SK-MEL-5 (cell line): ENCODE data around the gene CCR5AS.
"Not testable (repeated sequence)": the region's sequence is repeated elsewhere in the genome, so short reads cannot be mapped to it uniquely, and the experiment has no call there.

Source experiments
- DNase-seq: peaks from one replicate; pipeline ENCODE4 v3.0.0-alpha.2; 2016; ENCODE audit warnings: low read depth, low spot score
- in situ Hi-C: cut with HindIII; loops from 2 replicates; pipeline ENCODE4 v1.10.0; 2016; ENCODE audit warnings: low sequenced_read_pairs, high pct_unique_total_duplicates, low pct_unique_long_range_greater_than_20kb

The CCR5AS gene

GRCh38 chr3:46351646-46352045 lies 55.2 kb downstream of the CCR5AS start:
- in situ Hi-C loops: no loop called here
- no peak for DNase-seq

- in situ Hi-C loops: no loop called here
- no peak for DNase-seq
These were observed 56.7 kb downstream of the CCR5AS start for GRCh38 chr3:46350262-46350565.

- no peak for DNase-seq
- in situ Hi-C loops: no loop called here
These were observed 57.2 kb downstream of the CCR5AS start for GRCh38 chr3:46349484-46350261.

- no peak for DNase-seq
- in situ Hi-C loops: no loop called here
These were observed 57.9 kb downstream of the CCR5AS start for GRCh38 chr3:46348823-46349482.

- in situ Hi-C loops: no loop called here
These were observed 62.4 kb downstream of the CCR5AS start for GRCh38 chr3:46344476-46344875.

GRCh38 chr3:46338840-46339239 lies 68.0 kb downstream of the CCR5AS start:
- DNase-seq: no peak
- in situ Hi-C loops: no loop called here

More at GRCh38 chr3:46344476-46344875, 62.4 kb downstream of the CCR5AS start:
- DNase-seq: no peak

GRCh38 chr3:46337911-46338310 lies 69.0 kb downstream of the CCR5AS start:
- in situ Hi-C loops: no loop called here
- DNase-seq: no peak

GRCh38 chr3:46335541-46335940 lies 71.3 kb downstream of the CCR5AS start:
- in situ Hi-C loops: no loop called here
- no peak for DNase-seq

- no peak for DNase-seq
- in situ Hi-C loops: no loop called here
These were observed 72.0 kb downstream of the CCR5AS start for GRCh38 chr3:46334741-46335478.

GRCh38 chr3:46330676-46331075 lies 76.2 kb downstream of the CCR5AS start:
- in situ Hi-C loops, DNase-seq: not testable (repeated sequence)

GRCh38 chr3:46325645-46326300 lies 81.1 kb downstream of the CCR5AS start:
- DNase-seq: no peak
- in situ Hi-C loops: no loop called here

- DNase-seq: no peak
- in situ Hi-C loops: no loop called here
These were observed 82.8 kb downstream of the CCR5AS start for GRCh38 chr3:46324036-46324435.

- in situ Hi-C loops: no loop called here
- no peak for DNase-seq
These were observed 85.3 kb downstream of the CCR5AS start for GRCh38 chr3:46321461-46322104.

- in situ Hi-C loops: no loop called here
- no peak for DNase-seq
These were observed 88.5 kb downstream of the CCR5AS start for GRCh38 chr3:46318207-46318927.

- in situ Hi-C loops: no loop called here
- DNase-seq: no peak
These were observed 90.7 kb downstream of the CCR5AS start for GRCh38 chr3:46316206-46316605.

GRCh38 chr3:46314517-46314916 lies 92.3 kb downstream of the CCR5AS start:
- in situ Hi-C loops: no loop called here
- DNase-seq: no peak
